ENCODE data around the gene ABHD17C.

DNA sequence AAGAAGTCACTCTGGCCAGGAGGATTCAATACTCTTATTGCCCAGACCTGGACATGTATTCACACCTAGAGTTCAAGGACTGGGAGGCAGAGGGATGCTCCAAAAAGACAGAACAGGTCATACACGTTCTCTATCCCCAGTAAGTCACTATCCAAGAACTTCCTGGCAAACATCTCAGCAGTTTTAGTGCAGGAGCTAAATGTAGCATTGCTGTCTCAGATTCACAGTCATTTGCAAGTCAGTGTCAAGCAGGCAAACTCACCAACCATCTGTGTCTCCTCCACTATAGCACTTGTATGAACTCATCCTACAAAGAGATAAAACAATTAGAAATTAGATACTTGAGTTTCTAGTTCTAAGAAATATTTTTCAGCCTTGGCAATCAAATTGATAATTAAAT lies 38.4 kb downstream of the ABHD17C start:
- TF ChIP-seq, protein P1, sequence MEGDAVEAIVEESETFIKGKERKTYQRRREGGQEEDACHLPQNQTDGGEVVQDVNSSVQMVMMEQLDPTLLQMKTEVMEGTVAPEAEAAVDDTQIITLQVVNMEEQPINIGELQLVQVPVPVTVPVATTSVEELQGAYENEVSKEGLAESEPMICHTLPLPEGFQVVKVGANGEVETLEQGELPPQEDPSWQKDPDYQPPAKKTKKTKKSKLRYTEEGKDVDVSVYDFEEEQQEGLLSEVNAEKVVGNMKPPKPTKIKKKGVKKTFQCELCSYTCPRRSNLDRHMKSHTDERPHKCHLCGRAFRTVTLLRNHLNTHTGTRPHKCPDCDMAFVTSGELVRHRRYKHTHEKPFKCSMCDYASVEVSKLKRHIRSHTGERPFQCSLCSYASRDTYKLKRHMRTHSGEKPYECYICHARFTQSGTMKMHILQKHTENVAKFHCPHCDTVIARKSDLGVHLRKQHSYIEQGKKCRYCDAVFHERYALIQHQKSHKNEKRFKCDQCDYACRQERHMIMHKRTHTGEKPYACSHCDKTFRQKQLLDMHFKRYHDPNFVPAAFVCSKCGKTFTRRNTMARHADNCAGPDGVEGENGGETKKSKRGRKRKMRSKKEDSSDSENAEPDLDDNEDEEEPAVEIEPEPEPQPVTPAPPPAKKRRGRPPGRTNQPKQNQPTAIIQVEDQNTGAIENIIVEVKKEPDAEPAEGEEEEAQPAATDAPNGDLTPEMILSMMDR (IDR thresholded peaks at IDR 0.05), result no peak
- no peak for TF ChIP-seq POLR2AphosphoS5 (IDR thresholded peaks at IDR 0.05; ENCODE audit: insufficient read depth in 1 of 2, low read depth in 1 of 2)
- no peak for TF ChIP-seq POLR2A (IDR thresholded peaks at IDR 0.05)

All from vagina (tissue), 2 donors.